H9 (cell line): ENCODE results near the gene ASPSCR1. TPM values are rescaled to one million over a fixed set of nuclear protein-coding genes. Genes with fewer than 3 reads are reported as not detected.

Experiments used
- DNase-seq: peaks from one replicate; pipeline ENCODE4 v3.0.0-alpha.2; 2017
- H2AFZ ChIP-seq: one replicate; pipeline ENCODE4 v1.6.1; 2013; ENCODE audit warnings: mild to moderate bottlenecking, low read length, control low read depth, moderate library complexity
- H2AK5ac ChIP-seq: 2 replicates; pipeline ENCODE4 v1.6.1; 2013; ENCODE audit warnings: low read length, control low read depth, mixed read lengths; ENCODE audit not compliant: insufficient read length
- H2BK120ac ChIP-seq: one replicate; pipeline ENCODE4 v1.6.1; 2013; ENCODE audit warnings: low read depth, mild to moderate bottlenecking, low read length, control low read depth, inconsistent platforms; ENCODE audit not compliant: poor library complexity, severe bottlenecking
- H2BK12ac ChIP-seq: 2 replicates; pipeline ENCODE4 v1.6.1; 2013; ENCODE audit warnings: low read length, control low read depth, mixed read lengths, low read depth; ENCODE audit not compliant: insufficient read length
- H2BK15ac ChIP-seq: 2 replicates; pipeline ENCODE4 v1.6.1; 2013; ENCODE audit warnings: low read depth, low read length, control low read depth
- H2BK20ac ChIP-seq: one replicate; pipeline ENCODE4 v1.6.1; 2013; ENCODE audit warnings: low read depth, mild to moderate bottlenecking, low read length, control low read depth, inconsistent platforms; ENCODE audit not compliant: poor library complexity, severe bottlenecking
- H2BK5ac ChIP-seq: 2 replicates; pipeline ENCODE4 v1.6.1; 2013; ENCODE audit warnings: low read length, control low read depth, mixed read lengths; ENCODE audit not compliant: insufficient read length
- H3K14ac ChIP-seq: 2 replicates; pipeline ENCODE4 v1.6.1; 2013; ENCODE audit warnings: low read length, control low read depth; ENCODE audit not compliant: insufficient read depth
- H3K18ac ChIP-seq: 2 replicates; pipeline ENCODE4 v1.6.1; 2013; ENCODE audit warnings: low read depth, mild to moderate bottlenecking, mixed read lengths, low read length, control low read depth; ENCODE audit not compliant: insufficient read length
- H3K23ac ChIP-seq: 2 replicates; pipeline ENCODE4 v1.6.1; 2013; ENCODE audit warnings: low read length, control low read depth, mixed read lengths, low read depth; ENCODE audit not compliant: insufficient read length
- H3K23me2 ChIP-seq: 2 replicates; pipeline ENCODE4 v1.6.1; 2013; ENCODE audit warnings: low read depth, mild to moderate bottlenecking, mixed read lengths, low read length, control low read depth; ENCODE audit not compliant: insufficient read length, poor library complexity, severe bottlenecking
- H3K27ac ChIP-seq: 2 replicates; pipeline ENCODE4 v1.5.1; 2013; ENCODE audit warnings: low read length, control low read depth, mixed read lengths, low read depth; ENCODE audit not compliant: insufficient read length
- H3K27me3 ChIP-seq: 2 replicates; pipeline ENCODE4 v1.6.1; 2013; ENCODE audit warnings: low read length, control low read depth, inconsistent platforms; ENCODE audit not compliant: insufficient read depth
- H3K4ac ChIP-seq: 2 replicates; pipeline ENCODE4 v1.6.1; 2013; ENCODE audit warnings: low read depth, mild to moderate bottlenecking, control low read depth, inconsistent platforms, low read length, moderate library complexity
- H3K4me1 ChIP-seq: 2 replicates; pipeline ENCODE4 v1.6.1; 2013; ENCODE audit warnings: low read length, control low read depth, inconsistent platforms; ENCODE audit not compliant: insufficient read depth
- H3K4me2 ChIP-seq: 2 replicates; pipeline ENCODE4 v1.6.1; 2013; ENCODE audit warnings: low read length, control low read depth, mixed read lengths; ENCODE audit not compliant: insufficient read length, insufficient read depth
- H3K56ac ChIP-seq: 2 replicates; pipeline ENCODE4 v1.6.1; 2013; ENCODE audit warnings: low read depth, mild to moderate bottlenecking, mixed read lengths, low read length, control low read depth; ENCODE audit not compliant: insufficient read length
- H3K79me1 ChIP-seq: 2 replicates; pipeline ENCODE4 v1.6.1; 2013; ENCODE audit warnings: low read depth, mild to moderate bottlenecking, moderate library complexity, low read length, control low read depth, inconsistent platforms; ENCODE audit not compliant: insufficient read depth, poor library complexity, severe bottlenecking
- H3K79me2 ChIP-seq: 2 replicates; pipeline ENCODE4 v1.6.1; 2013; ENCODE audit warnings: low read length, control low read depth, inconsistent platforms; ENCODE audit not compliant: insufficient read depth
- H3K9ac ChIP-seq: 2 replicates; pipeline ENCODE4 v1.6.1; 2013; ENCODE audit warnings: low read length, control low read depth, mixed read lengths; ENCODE audit not compliant: insufficient read length; ENCODE audit errors: extremely low read depth
- H3K9me3 ChIP-seq: one replicate; pipeline ENCODE4 v1.6.1; 2013; ENCODE audit warnings: low read depth, low read length, inconsistent platforms; ENCODE audit not compliant: control insufficient read depth
- H3T11ph ChIP-seq: one replicate; pipeline ENCODE4 v1.6.1; 2013; ENCODE audit warnings: mild to moderate bottlenecking, low read length, control low read depth, inconsistent platforms
- H4K20me1 ChIP-seq: one replicate; pipeline ENCODE4 v1.6.1; 2013; ENCODE audit not compliant: control insufficient read depth, insufficient read length, insufficient read depth
- H4K5ac ChIP-seq: 2 replicates; pipeline ENCODE4 v1.6.1; 2013; ENCODE audit warnings: low read depth, mild to moderate bottlenecking, mixed read lengths, low read length, control low read depth; ENCODE audit not compliant: insufficient read length
- H4K8ac ChIP-seq: replicated peaks from 2 replicates; pipeline ENCODE4 v1.6.1; 2013; ENCODE audit warnings: low read length, control low read depth, mixed read lengths, low read depth; ENCODE audit not compliant: insufficient read length
- H4K91ac ChIP-seq: 2 replicates; pipeline ENCODE4 v1.6.1; 2013; ENCODE audit warnings: low read depth, mild to moderate bottlenecking, moderate library complexity, mixed read lengths, low read length, control low read depth; ENCODE audit not compliant: insufficient read length
- H3K27ac Mint-ChIP-seq, 3 experiments: 2 replicates in 2 of 3; 3 replicates in 1 of 3; pipeline ENCODE4 v1.8.0; 2020 to 2021; ENCODE audit warnings: mixed read lengths in 3 of 3, mild to moderate bottlenecking in 1 of 3, moderate library complexity in 1 of 3
- H3K27me3 Mint-ChIP-seq: 2 replicates; pipeline ENCODE4 v1.8.0; 2021; ENCODE audit warnings: low read depth, mild to moderate bottlenecking, moderate library complexity, mixed read lengths
- H3K36me3 Mint-ChIP-seq, 3 experiments: 2 replicates in 2 of 3; 3 replicates in 1 of 3; pipeline ENCODE4 v1.8.0; 2020 to 2021; ENCODE audit warnings: low read depth in 3 of 3, mixed read lengths in 3 of 3; ENCODE audit not compliant: insufficient read depth in 1 of 3
- H3K4me1 Mint-ChIP-seq, 2 experiments: 2 replicates each; pipeline ENCODE4 v1.8.0; 2020; ENCODE audit warnings: mixed read lengths in 2 of 2
- H3K4me3 Mint-ChIP-seq, 2 experiments: 2 replicates in 1 of 2; 3 replicates in 1 of 2; pipeline ENCODE4 v1.8.0; 2020 to 2021; ENCODE audit warnings: mild to moderate bottlenecking in 2 of 2, mixed read lengths in 2 of 2, moderate library complexity in 1 of 2
- H3K9me3 Mint-ChIP-seq, 2 experiments: 2 replicates in 1 of 2; 3 replicates in 1 of 2; pipeline ENCODE4 v1.8.0; 2020; ENCODE audit warnings: mild to moderate bottlenecking in 2 of 2, mixed read lengths in 2 of 2, moderate library complexity in 1 of 2
- CTCF ChIP-seq: fragments of 200-600 bp; sonication (generic); conservative IDR thresholded peaks from 3 replicates; pipeline ENCODE4 v1.8.0; 2021; ENCODE audit warnings: antibody characterized with exemption, mild to moderate bottlenecking
- WGBS: extraction: QIAGEN DNeasy Blood & Tissue Kit; methylation state at CpG from one replicate; pipeline ENCODE4 v1.1.7; 2013; ENCODE audit warnings: missing lambda C conversion rate, low lambda C conversion rate, mixed read lengths; ENCODE audit not compliant: insufficient read length; ENCODE audit errors: extremely low coverage; 5-methylcytosine and 5-hydroxymethylcytosine counted together
- total RNA-seq: library from RNA; stranded (reverse); gene quantifications from 2 replicates; pipeline ENCODE4 v1.2.1, GENCODE V29; 2021

ASPSCR1 gene
- total RNA-seq, 1 experiment from 2014 or later: 50.9 TPM

DNA sequence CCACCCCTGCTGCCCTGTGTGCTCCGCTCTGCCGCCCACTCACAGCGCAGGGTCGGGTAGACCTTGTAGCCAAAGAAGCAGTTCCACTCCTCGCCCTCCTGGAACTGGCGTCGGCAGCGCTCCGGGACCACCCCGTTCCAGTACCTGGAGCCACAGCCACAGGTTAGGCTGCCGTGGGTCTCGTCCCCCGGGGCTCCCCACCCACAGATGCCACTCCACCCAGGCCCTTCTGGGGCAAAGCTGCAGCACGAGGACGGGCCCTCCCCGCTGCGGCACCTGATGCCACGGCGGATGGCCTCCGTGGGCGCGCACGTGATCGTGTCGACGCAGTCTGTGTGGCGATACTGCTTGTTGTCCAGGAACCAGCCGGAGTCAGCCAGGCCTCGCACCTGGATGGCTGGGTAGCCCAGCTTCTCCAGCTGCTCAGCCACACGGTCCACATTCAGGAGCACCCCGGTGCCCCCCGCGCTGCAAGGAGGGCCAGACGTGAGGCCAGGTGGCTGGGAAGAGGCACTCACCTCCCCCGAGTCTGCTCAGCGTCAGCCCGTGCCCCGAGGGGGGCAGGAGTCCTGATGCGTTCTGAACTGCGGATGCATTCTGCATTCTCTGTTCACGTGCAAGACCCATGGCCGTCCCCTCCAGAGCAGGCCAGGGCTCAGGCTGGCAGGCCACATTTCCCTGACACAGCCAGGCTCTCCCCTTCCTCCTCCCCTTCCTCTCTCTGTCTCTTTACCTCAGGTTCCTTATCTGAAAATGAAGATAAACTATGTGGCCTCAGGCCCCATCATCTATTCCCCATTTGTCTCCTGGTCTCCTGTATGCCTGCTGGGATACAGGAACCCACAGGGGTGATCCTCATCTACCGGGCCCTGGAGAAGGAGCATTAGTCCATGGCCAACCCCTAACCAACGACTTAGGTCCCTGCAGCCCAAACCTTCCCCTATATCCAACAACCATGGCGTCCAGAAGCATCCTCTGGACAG is 20.5 kb upstream of the ASPSCR1 start:
- Histone ChIP-seq H4K5ac (no peak overlapping the region), H3K4ac (no peak overlapping the region), H3K4me2 (no peak overlapping the region), H3K9me3 (no peaks in the 10 kb centered on the region), H4K8ac (no peak overlapping the region), H2AK5ac (no peak overlapping the region), H3K23me2 (peaks cover 3% of the 10 kb centered on the region), H2BK120ac (no peak overlapping the region), H3K79me1 (no peaks in the 10 kb centered on the region), H2BK5ac (no peak overlapping the region), H4K20me1 (no peaks in the 10 kb centered on the region), H3K79me2 (no peaks in the 10 kb centered on the region), H3K23ac (no peak overlapping the region), H4K91ac (no peak overlapping the region), H3K4me1 (no peaks in the 10 kb centered on the region), H3K27me3 (peaks cover 25% of the 10 kb centered on the region; the same call in 1 of the 2 replicates), H3K14ac (no peak overlapping the region; the same call in 1 of the 2 replicates), H2BK12ac (no peak overlapping the region), H3K18ac (no peak overlapping the region), H2BK15ac (no peak overlapping the region), H3K27ac (no peak overlapping the region), H3K56ac (no peak overlapping the region), H3K9ac (no peak overlapping the region), H2BK20ac (no peak overlapping the region), H2AFZ (no peak overlapping the region), H3T11ph (no peak overlapping the region)
- Mint-ChIP-seq H3K9me3 (peaks cover 0 to 4% of the 10 kb centered on the region in 2 experiments; a peak in 1 of 5 replicates), H3K36me3 (no peaks in the 10 kb centered on the region; a peak in 1 of 7 replicates), H3K27me3 (peaks cover 57% of the 10 kb centered on the region), H3K4me1 (peaks cover 0 to 5% of the 10 kb centered on the region in 2 experiments; a peak in 1 of 4 replicates), H3K4me3 (no peak overlapping the region), H3K27ac (no peak overlapping the region)
- DNase-seq: no peak
- no peak for TF ChIP-seq CTCF
- no CpG with 5 or more reads among the region's 45 CpGs for WGBS
